ENCODE results near the gene PARP16.

DNA sequence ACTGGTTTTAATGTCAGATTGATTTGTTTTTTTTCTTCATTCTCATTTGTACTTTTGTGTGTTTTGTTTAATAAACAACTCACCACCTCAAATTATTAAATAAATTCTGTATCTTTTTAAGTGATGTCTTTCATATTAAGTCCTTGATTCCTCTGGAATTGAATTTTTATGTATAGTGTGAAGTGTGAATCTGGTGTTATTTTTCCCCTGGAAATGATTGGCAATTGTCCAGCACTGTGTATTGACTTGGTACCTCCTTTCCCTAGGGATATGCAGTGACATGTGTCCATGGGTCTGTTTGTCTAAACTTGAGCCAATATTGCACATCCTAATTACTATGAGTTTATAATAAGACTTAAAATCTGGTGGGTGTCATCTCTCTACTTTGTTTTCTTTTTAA is 19.9 kb upstream of the PARP16 start:
- TF ChIP-seq, protein P1, sequence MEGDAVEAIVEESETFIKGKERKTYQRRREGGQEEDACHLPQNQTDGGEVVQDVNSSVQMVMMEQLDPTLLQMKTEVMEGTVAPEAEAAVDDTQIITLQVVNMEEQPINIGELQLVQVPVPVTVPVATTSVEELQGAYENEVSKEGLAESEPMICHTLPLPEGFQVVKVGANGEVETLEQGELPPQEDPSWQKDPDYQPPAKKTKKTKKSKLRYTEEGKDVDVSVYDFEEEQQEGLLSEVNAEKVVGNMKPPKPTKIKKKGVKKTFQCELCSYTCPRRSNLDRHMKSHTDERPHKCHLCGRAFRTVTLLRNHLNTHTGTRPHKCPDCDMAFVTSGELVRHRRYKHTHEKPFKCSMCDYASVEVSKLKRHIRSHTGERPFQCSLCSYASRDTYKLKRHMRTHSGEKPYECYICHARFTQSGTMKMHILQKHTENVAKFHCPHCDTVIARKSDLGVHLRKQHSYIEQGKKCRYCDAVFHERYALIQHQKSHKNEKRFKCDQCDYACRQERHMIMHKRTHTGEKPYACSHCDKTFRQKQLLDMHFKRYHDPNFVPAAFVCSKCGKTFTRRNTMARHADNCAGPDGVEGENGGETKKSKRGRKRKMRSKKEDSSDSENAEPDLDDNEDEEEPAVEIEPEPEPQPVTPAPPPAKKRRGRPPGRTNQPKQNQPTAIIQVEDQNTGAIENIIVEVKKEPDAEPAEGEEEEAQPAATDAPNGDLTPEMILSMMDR (IDR thresholded peaks at IDR 0.05): no peak
- TF ChIP-seq POLR2A (IDR thresholded peaks at IDR 0.05): no peak

All from uterus (tissue), 2 donors.